Natural killer cell (primary cell): Measurements from ENCODE around the gene TNS3. TPM values are rescaled to one million over a fixed set of nuclear protein-coding genes. Genes with fewer than 3 reads are reported as not detected.

ENCODE experiments used
- ATAC-seq, 3 donors: fragments of 150-1000 bp in 2 of 3; fragments of 200-7000 bp in 1 of 3; cut with Tn5 transposase; 1 replicate in 1 of 3; 2 replicates in 2 of 3; pipeline ENCODE4 v1.10.0; 2021; ENCODE audit warnings: mild to moderate bottlenecking in 2 of 3, moderate library complexity in 2 of 3
- DNase-seq, 2 donors: peaks; one replicate each; pipeline versions ENCODE4 v3.0.0 to v3.0.0-alpha.2; 2013 to 2021; ENCODE audit warnings: mixed read lengths in 1 of 2
- H3K27ac ChIP-seq: one replicate; pipeline ENCODE4 v1.5.1; 2013; ENCODE audit warnings: mild to moderate bottlenecking, low read length
- H3K27me3 ChIP-seq: one replicate; pipeline ENCODE4 v1.6.1; 2013; ENCODE audit warnings: low read length; ENCODE audit not compliant: control insufficient read depth, insufficient read depth
- H3K36me3 ChIP-seq: one replicate; pipeline ENCODE4 v1.6.1; 2013; ENCODE audit warnings: low read length; ENCODE audit not compliant: control insufficient read depth, insufficient read depth
- H3K4me1 ChIP-seq: one replicate; pipeline ENCODE4 v1.6.1; 2013; ENCODE audit warnings: low read length; ENCODE audit not compliant: control insufficient read depth, insufficient read depth
- H3K4me3 ChIP-seq: one replicate; pipeline ENCODE4 v1.5.1; 2013; ENCODE audit warnings: low read length
- H3K9me3 ChIP-seq: one replicate; pipeline ENCODE4 v1.6.1; 2013; ENCODE audit warnings: low read length; ENCODE audit not compliant: control insufficient read depth, insufficient read depth
- H3K27ac Mint-ChIP-seq, 2 donors: one replicate each; pipeline ENCODE4 v1.8.0; 2022; ENCODE audit warnings: mild to moderate bottlenecking in 2 of 2, mixed read lengths in 2 of 2, moderate library complexity in 1 of 2
- H3K27me3 Mint-ChIP-seq, 2 donors: one replicate each; pipeline ENCODE4 v1.8.0; 2022; ENCODE audit warnings: low read depth in 2 of 2, mixed read lengths in 2 of 2
- H3K36me3 Mint-ChIP-seq: one replicate; pipeline ENCODE4 v1.8.0; 2022; ENCODE audit warnings: mixed read lengths
- H3K4me1 Mint-ChIP-seq, 2 donors: one replicate each; pipeline ENCODE4 v1.8.0; 2022; ENCODE audit warnings: mixed read lengths in 2 of 2
- H3K4me3 Mint-ChIP-seq: one replicate; pipeline ENCODE4 v1.8.0; 2022; ENCODE audit warnings: mild to moderate bottlenecking, moderate library complexity, mixed read lengths
- H3K9me3 Mint-ChIP-seq, 2 donors: one replicate each; pipeline ENCODE4 v1.8.0; 2022; ENCODE audit warnings: mixed read lengths in 2 of 2
- CTCF ChIP-seq: fragments of 200-600 bp; IDR thresholded peaks from one replicate; pipeline ENCODE4 v1.8.0; 2022; ENCODE audit warnings: antibody characterized with exemption
- WGBS: methylation state at CpG from one replicate; pipeline ENCODE4 v1.1.7; 2013; ENCODE audit warnings: missing lambda C conversion rate; ENCODE audit not compliant: insufficient coverage; 5-methylcytosine and 5-hydroxymethylcytosine counted together
- intact Hi-C: fragments of 100-400 bp; cut with micrococcal nuclease; formaldehyde crosslinking; loops from one replicate; pipeline ENCODE4 v1.14.2; 2022
- total RNA-seq, 4 donors: library from RNA; stranded (reverse); fragments of 120-200 nt in 1 of 4; gene quantifications; one replicate each; pipeline versions ENCODE4 v1.2.3 to v1.2.4, GENCODE V29; 2013 to 2022

TNS3 gene
- total RNA-seq, 3 donors from 2014 or later (not counting 1 experiment from before 2014, with no cell fraction given) = 1.6 to 3.5 (median 2.9) TPM

- no peak overlapping the region for H3K4me3 Mint-ChIP-seq
- H3K36me3 Mint-ChIP-seq = no peaks in the 10 kb centered on the region
- no peak for TF ChIP-seq CTCF
- no peak overlapping the region for H3K4me3 ChIP-seq
- H3K4me1 Mint-ChIP-seq = no peaks in the 10 kb centered on the region
- no peaks in the 10 kb centered on the region for H3K27me3 Mint-ChIP-seq
- H3K27me3 ChIP-seq = no peaks in the 10 kb centered on the region
- no peaks in the 10 kb centered on the region for H3K9me3 ChIP-seq
- no peak overlapping the region for H3K27ac Mint-ChIP-seq
- H3K9me3 Mint-ChIP-seq = no peaks in the 10 kb centered on the region
- H3K27ac ChIP-seq = no peak overlapping the region
- ATAC-seq = no peak
- no peaks in the 10 kb centered on the region for H3K36me3 ChIP-seq
- 76% methylated on average over 6 of the region's 6 CpGs for WGBS
- intact Hi-C loops = no loop called here
- DNase-seq = peak in 1 of 2 donors; percentile 6
- peaks cover 9% of the 10 kb centered on the region for H3K4me1 ChIP-seq
Observed at GRCh38 chr7:47473499-47474210, 108.3 kb downstream of the TNS3 start.

GRCh38 chr7:47472444-47473157, 109.3 kb downstream of the TNS3 start:
- WGBS = 85% methylated on average over 19 of the region's 19 CpGs
- ATAC-seq (no peak), DNase-seq (no peak)
- Mint-ChIP-seq H3K4me3 (no peak overlapping the region), H3K27ac (no peak overlapping the region), H3K4me1 (no peaks in the 10 kb centered on the region), H3K36me3 (no peaks in the 10 kb centered on the region), H3K9me3 (no peaks in the 10 kb centered on the region), H3K27me3 (no peaks in the 10 kb centered on the region)
- no peak overlapping the region for H3K27ac ChIP-seq
- intact Hi-C loops = no loop called here
- peaks cover 9% of the 10 kb centered on the region for H3K4me1 ChIP-seq
- H3K9me3 ChIP-seq = no peaks in the 10 kb centered on the region
- no peaks in the 10 kb centered on the region for H3K27me3 ChIP-seq
- H3K36me3 ChIP-seq = no peaks in the 10 kb centered on the region
- no peak for TF ChIP-seq CTCF
- no peak overlapping the region for H3K4me3 ChIP-seq

GRCh38 chr7:47471831-47472230, 110.1 kb downstream of the TNS3 start:
- DNase-seq = no peak
- intact Hi-C loops = no loop called here
- no peaks in the 10 kb centered on the region for H3K27me3 ChIP-seq
- H3K9me3 ChIP-seq = no peaks in the 10 kb centered on the region
- ATAC-seq = no peak
- no peaks in the 10 kb centered on the region for H3K9me3 Mint-ChIP-seq
- no peaks in the 10 kb centered on the region for H3K27me3 Mint-ChIP-seq
- no peak overlapping the region for H3K27ac ChIP-seq
- H3K36me3 ChIP-seq = no peaks in the 10 kb centered on the region
- no peak for TF ChIP-seq CTCF
- peaks cover 9% of the 10 kb centered on the region for H3K4me1 ChIP-seq
- 90% methylated on average over 3 of the region's 3 CpGs for WGBS
- no peaks in the 10 kb centered on the region for H3K36me3 Mint-ChIP-seq
- no peak overlapping the region for H3K4me3 Mint-ChIP-seq
- no peak overlapping the region for H3K4me3 ChIP-seq
- no peaks in the 10 kb centered on the region for H3K4me1 Mint-ChIP-seq
- no peak overlapping the region for H3K27ac Mint-ChIP-seq
